ENCODE measurements around the gene NDNF.

The NDNF gene

GRCh38 chr4:121011780-121012340 is 60.5 kb downstream of the NDNF start:
- no peak for DNase-seq

DNA sequence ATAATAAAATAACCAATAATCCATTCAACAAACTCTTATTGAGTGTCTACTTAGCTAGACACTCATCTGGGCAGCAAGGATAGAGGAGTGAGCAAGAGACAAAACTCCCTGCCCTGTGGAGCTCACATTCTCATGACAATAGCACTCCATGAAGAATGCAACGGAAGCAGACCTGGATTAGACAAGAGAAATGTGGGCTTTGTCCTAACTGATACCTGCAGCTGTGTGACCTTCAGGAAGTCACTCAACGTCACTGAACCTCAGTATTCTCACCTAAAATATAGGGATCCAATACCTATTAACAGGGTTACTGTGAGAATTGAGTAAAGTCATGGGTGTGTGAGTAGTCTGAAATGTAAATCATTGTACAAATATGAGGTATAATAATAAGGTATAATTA is 61.2 kb downstream of the NDNF start:
- DNase-seq, result no peak

DNA sequence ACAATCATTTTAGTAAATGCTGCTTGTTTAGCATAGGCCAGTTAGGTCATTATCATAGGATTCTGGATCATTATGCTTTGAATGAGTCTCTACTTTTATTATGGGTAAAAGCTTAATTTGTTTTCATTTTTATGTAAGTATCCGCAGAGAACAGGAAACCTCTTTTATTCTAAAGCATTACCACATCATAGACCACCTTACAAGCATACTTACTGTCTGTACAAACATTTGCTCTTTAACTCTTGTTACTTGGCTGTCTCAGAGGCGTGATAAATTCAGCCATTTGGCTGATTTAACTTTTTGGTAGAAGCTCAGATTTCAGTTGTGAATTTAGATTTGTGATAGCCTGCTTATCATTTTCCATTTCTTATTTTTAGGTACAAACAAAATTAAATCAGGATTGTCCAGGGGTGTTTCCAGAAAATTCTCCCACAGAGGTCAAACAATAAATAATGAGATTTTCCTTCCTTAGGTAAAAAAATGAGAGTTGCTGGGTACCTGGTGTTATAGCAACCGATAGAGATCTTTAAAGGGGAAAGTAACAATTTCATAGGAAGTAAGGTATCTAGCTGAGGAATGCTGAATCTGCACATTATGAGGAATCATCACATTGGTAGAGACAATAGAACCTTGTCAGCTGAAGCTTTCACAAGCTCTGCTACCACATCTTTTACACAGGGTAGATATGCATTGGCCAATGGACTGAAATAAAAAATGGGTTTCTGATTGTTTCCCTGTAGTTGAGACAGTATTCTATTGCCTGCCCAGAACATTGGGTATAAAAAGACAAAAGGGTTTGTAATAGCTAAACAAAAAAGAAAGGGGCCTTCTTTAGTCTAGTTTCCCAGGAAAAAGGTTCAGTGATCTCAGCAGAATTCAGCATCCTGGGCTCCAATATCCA is 62.5 kb downstream of the NDNF start:
- DNase-seq, result no peak

DNA sequence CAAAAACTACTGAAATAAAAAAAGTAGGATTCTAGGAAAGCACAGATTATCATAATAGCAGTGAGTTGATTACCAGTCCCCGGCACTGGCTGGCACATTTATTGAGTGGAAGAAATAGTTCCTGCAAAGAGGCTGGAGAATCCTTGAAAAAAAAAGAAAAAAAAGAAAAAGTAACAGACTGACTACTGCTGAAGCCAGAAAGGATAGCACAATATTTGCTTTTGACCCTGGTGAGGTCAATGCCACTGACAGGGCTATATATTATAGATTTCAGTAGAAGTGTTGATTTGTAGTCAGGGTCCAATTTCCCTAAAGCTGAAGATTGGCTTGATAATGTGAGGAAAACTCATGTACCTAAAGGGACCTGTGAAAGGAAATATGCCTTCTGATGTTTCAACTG is 64.7 kb downstream of the NDNF start:
- DNase-seq, result no peak

GRCh38 chr4:121003863-121004262 is 68.5 kb downstream of the NDNF start:
- no peak for DNase-seq

DNA sequence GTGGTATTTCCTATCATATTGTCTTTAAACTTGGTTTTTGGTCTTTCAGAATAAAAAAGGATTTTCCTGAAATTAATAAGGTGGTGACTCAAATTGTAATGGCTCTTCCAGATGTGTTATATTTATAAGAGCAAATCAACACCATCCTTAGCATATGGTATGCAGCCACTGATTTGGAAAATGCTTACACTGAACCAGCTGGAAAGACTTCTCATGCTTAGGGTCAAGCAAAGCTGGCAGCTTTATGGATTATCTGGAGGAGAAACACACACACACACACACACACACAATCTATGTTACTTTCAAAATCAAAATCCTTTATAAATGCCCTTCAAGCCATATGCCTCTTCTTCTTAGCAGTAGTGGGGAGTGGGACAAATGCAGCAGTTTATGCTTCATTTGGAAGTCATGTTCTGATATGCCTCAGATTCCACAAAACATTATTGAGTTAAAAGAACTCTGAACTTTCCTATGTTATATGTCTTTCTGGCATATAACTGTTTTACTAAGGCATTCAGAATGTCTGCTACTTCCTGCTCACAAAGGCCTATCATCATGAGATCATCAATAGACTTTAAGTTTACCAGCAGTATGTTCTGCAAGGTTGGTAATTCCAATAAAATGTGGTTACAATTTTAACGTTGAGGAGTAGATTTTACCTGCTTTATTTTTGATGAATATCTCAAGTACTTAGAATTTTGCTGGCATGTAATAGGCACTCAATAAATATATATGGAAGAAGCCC is 76.9 kb downstream of the NDNF start:
- no peak for DNase-seq

DNA sequence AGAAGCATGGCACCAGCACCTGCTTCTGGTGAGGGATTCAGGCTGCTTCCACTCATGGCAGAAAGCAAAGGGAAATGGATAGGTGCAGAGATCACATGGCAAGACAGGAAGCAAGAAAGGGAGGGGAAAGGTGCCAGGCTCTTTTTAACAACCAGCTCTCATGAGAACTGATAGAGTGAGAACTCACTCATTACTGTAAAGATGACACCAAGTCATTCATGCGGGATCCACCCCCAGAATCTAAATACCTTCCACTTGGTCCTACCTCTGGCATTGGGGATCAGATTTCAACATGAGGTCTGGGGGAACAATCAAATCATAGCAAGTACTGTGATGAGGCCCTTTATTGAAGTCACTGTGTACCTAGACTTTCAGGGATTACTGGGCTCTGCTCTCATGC is 77.8 kb downstream of the NDNF start:
- no peak for DNase-seq

DNA sequence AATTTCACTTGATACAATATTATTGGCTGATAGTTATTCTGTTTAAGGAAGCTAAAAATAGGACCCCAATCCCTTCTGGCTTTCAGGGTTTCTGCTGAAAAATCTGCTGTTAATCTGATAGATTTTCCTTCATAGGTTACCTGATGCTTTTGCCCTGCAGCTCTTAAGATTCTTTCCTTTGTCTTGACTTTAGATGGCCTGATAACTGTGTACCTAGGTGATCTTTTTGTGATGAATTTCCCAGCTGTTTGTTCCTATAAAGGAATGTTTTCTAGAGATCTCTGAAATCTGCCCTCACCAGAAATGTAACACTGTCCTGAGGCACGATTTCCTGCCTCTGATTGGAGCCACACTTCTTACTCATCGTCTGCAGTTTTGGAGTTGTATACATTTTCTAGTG is 80.5 kb downstream of the NDNF start:
- DNase-seq, result no peak

- no peak for DNase-seq
These were observed 82.1 kb downstream of the NDNF start for GRCh38 chr4:120990246-120990645.

All from NCI-H526 treated with DMSO at 0.1 percent for 48 hours (cell line).